ENCODE results near the gene PICALM. TPM values are rescaled to one million over a fixed set of nuclear protein-coding genes. Genes with fewer than 3 reads are reported as not detected.

The PICALM gene
- total and polyA plus RNA-seq, 2 of the 8 experiments (the other 6 are each of a cell fraction or from before 2014, with no cell fraction given): 69.4 to 71.3 TPM

DNA sequence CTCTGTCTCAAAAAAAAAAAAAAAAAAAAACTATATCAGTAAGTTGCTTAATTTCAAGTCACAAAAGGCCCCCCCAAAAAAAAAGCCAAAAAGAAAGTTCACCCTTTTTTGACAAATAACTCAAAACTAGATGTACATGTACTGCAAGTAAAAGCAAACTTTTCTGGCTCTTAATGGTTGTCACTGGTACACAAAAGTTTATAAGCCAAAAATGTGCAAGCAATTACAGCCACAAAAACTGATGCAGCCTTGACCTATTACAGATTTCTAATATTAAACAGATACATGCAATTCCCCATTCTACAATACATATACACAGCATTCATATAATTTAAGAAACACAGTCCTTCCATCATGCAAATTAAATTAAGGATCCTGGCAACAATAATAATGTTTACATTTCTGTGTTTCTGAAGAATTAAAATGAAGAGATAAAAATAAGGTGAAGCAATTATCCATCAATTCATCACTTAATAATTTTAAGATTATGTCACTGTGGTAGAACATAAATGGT lies 18.6 kb downstream of the PICALM start:
- H3K79me2 ChIP-seq (ENCODE audit: control insufficient read depth in 1 of 2, insufficient read depth in 2 of 2, low read length in 2 of 2): peaks cover 19 to 97% of the 10 kb centered on the region in 2 experiments
- no peak overlapping the region for H2BK15ac ChIP-seq (ENCODE audit: low read length)
- no peak overlapping the region for H4K5ac ChIP-seq (ENCODE audit: insufficient read length, low read depth, low read length)
- DNase-seq (ENCODE audit: low read depth in 1 of 2, low spot score in 2 of 2) (no peak), FAIRE-seq (no peak)
- H4K20me1 ChIP-seq (replicated peaks in 1 of 2; ENCODE audit: control insufficient read depth in 1 of 2, insufficient read depth in 2 of 2, low read length in 2 of 2): peaks cover 8 to 10% of the 10 kb centered on the region in 2 experiments
- H3K4me3 ChIP-seq (ENCODE audit: extremely low read depth in 1 of 4, insufficient read depth in 2 of 4, low read depth in 3 of 4, low read length in 4 of 4): no peak overlapping the region
- H2AK5ac ChIP-seq (ENCODE audit: low read depth, low read length): no peak overlapping the region
- no peak overlapping the region for H4K91ac ChIP-seq (replicated peaks; ENCODE audit: insufficient read length, low read length)
- no peak overlapping the region for H2BK20ac ChIP-seq (ENCODE audit: low read length)
- H3K18ac ChIP-seq (ENCODE audit: extremely low read depth, low read length): no peak overlapping the region
- no peak overlapping the region for H4K8ac ChIP-seq (ENCODE audit: extremely low read depth, insufficient read depth, low read length)
- H2AFZ ChIP-seq (ENCODE audit: low read length): no peak overlapping the region
- no peaks in the 10 kb centered on the region for H3K4me1 ChIP-seq (replicated peaks in 1 of 4; ENCODE audit: control insufficient read depth in 3 of 4, insufficient read depth in 4 of 4, low read length in 3 of 4)
- H2BK5ac ChIP-seq (ENCODE audit: low read depth, low read length): no peak overlapping the region
- no peak overlapping the region for H2BK12ac ChIP-seq (ENCODE audit: low read depth, low read length)
- no peaks in the 10 kb centered on the region for H3K36me3 ChIP-seq (ENCODE audit: control insufficient read depth in 2 of 4, insufficient read depth in 4 of 4, low read length in 3 of 4)
- no peak overlapping the region for H3K9ac ChIP-seq (replicated peaks in 1 of 4; ENCODE audit: extremely low read depth in 1 of 4, low read depth in 3 of 4, low read length in 3 of 4)
- H3K56ac ChIP-seq (replicated peaks; ENCODE audit: insufficient read length, low read depth, low read length): no peak overlapping the region
- no peaks in the 10 kb centered on the region for H3K79me1 ChIP-seq (ENCODE audit: low read depth, low read length)
- no peaks in the 10 kb centered on the region for H3K9me3 ChIP-seq (ENCODE audit: insufficient read depth in 2 of 2, low read depth in 1 of 2, low read length in 1 of 2)
- H3K23me2 ChIP-seq (ENCODE audit: low read depth, low read length): no peaks in the 10 kb centered on the region; the same call in 1 of the 2 replicates
- H3K4ac ChIP-seq (replicated peaks; ENCODE audit: insufficient read length, low read depth, low read length): no peak overlapping the region
- H3K4me2 ChIP-seq (ENCODE audit: insufficient read depth in 1 of 2, low read depth in 2 of 2, low read length in 2 of 2): no peak overlapping the region
- CTCF ChIA-PET (ENCODE audit: partially characterized antibody): interaction anchor here (4.4 kb wide), 1 partner anchor 8 kb away, joined by 24 read pairs; no protein-coding TSS in a partner anchor
- H3K14ac ChIP-seq (ENCODE audit: insufficient read length): no peak overlapping the region
- H3K27ac ChIP-seq (ENCODE audit: low read depth, low read length): no peak overlapping the region
- POLR2A ChIA-PET (ENCODE audit: partially characterized antibody): no interaction called here
- H2BK120ac ChIP-seq (replicated peaks; ENCODE audit: low read depth, low read length): no peak overlapping the region
- no peak overlapping the region for H3K23ac ChIP-seq (ENCODE audit: insufficient read length)
- H3K27me3 ChIP-seq (replicated peaks in 1 of 4; ENCODE audit: control insufficient read depth in 3 of 4, extremely low read depth in 1 of 4, insufficient read depth in 3 of 4, low read length in 3 of 4): no peaks in the 10 kb centered on the region
- TF ChIP-seq RXRA (IDR thresholded peaks at IDR 0.05; ENCODE audit: insufficient read depth, low read depth, low read length) (no peak), MAFK (IDR thresholded peaks at IDR 0.05; ENCODE audit: low read depth, low read length) (no peak), TCF12 (IDR thresholded peaks at IDR 0.05; ENCODE audit: low read depth, low read length) (no peak), JUN (IDR thresholded peaks at IDR 0.05; ENCODE audit: low read depth, low read length) (no peak), CHD2 (IDR thresholded peaks at IDR 0.05; ENCODE audit: low read length) (no peak), SAP30 (IDR thresholded peaks at IDR 0.05; ENCODE audit: insufficient read depth, insufficient replicate concordance, low read length) (no peak), KDM5A (IDR thresholded peaks at IDR 0.05; ENCODE audit: low read length) (no peak), CBX8 (IDR thresholded peaks at IDR 0.05; ENCODE audit: borderline replicate concordance, low read depth, low read length) (no peak), SP2 (IDR thresholded peaks at IDR 0.05; ENCODE audit: low read length) (no peak), EZH2 (IDR thresholded peaks at IDR 0.05; ENCODE audit: low read depth, low read length, severe bottlenecking) (no peak), EP300 (IDR thresholded peaks at IDR 0.05; ENCODE audit: borderline replicate concordance in 1 of 2, low read depth in 2 of 2, low read length in 2 of 2) (no peak), SIN3A (conservative IDR thresholded peaks at IDR 0.05 in 1 of 2, IDR thresholded peaks at IDR 0.05 in 1 of 2; ENCODE audit: low read depth in 1 of 2, low read length in 2 of 2) (no peak), BACH1 (IDR thresholded peaks at IDR 0.05; ENCODE audit: low read length) (no peak)
- TF ChIP-seq, protein P1, sequence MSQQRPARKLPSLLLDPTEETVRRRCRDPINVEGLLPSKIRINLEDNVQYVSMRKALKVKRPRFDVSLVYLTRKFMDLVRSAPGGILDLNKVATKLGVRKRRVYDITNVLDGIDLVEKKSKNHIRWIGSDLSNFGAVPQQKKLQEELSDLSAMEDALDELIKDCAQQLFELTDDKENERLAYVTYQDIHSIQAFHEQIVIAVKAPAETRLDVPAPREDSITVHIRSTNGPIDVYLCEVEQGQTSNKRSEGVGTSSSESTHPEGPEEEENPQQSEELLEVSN (IDR thresholded peaks at IDR 0.05): no peak

All from H1 (cell line).